A549 (cell line): Measurements from ENCODE around the gene CTNNAL1.

Experiments
- EP300 ChIP-seq, 2 experiments: fragments of >200 bp; sonication (Bioruptor Twin); formaldehyde crosslinking; IDR thresholded peaks; 2 replicates in 1 of 2; 3 replicates in 1 of 2; pipeline ENCODE4 v1.6.1; 2016 to 2017
- POLR2A ChIP-seq: IDR thresholded peaks from 2 replicates; pipeline ENCODE4 v1.6.1; 2012; ENCODE audit warnings: mild to moderate bottlenecking, low read length
- RARB ChIP-seq: fragments of 250-450 bp; sonication (Bioruptor Pico); IDR thresholded peaks from 2 replicates; pipeline ENCODE4 v1.8.0; 2021; ENCODE audit warnings: mild to moderate bottlenecking, moderate library complexity
- TF ChIP-seq, protein P1 (sequence below): fragments of 450-650 bp; IDR thresholded peaks from 2 replicates; pipeline ENCODE4 v1.6.1; 2014; ENCODE audit warnings: antibody characterized with exemption
- TF ChIP-seq, protein P2 (sequence below): fragments of >200 bp; sonication (Bioruptor Twin); formaldehyde crosslinking; IDR thresholded peaks from 3 replicates; pipeline ENCODE4 v1.5.1; 2016
- TF ChIP-seq, protein P3 (sequence below): fragments of 200-600 bp; sonication (generic); IDR thresholded peaks from 2 replicates; pipeline ENCODE4 v1.6.1; 2016; ENCODE audit warnings: antibody characterized with exemption, mild to moderate bottlenecking, moderate library complexity
- TF ChIP-seq, protein P4 (sequence below): IDR thresholded peaks from 2 replicates; pipeline ENCODE4 v1.6.1; 2012

DNA sequence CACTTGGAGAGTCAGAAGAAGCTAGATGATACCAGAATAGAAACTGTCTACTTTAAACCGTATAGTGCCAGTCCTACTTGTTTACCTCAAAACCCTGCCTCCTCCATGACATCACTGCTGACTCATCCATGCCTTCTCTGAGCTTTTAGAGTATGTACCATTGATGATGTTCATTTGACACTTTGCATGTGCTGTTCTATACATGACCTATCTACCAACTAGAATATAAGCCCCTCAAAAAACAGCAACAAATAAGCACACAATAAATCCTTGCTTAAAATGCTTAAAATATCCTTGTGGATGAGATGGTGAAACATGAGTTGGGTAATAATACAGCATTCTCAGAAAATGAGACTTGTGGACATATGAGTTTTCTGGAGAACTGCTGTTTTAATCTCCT, 2.6 kb downstream of the CTNNAL1 start:
- TF ChIP-seq, protein P1, sequence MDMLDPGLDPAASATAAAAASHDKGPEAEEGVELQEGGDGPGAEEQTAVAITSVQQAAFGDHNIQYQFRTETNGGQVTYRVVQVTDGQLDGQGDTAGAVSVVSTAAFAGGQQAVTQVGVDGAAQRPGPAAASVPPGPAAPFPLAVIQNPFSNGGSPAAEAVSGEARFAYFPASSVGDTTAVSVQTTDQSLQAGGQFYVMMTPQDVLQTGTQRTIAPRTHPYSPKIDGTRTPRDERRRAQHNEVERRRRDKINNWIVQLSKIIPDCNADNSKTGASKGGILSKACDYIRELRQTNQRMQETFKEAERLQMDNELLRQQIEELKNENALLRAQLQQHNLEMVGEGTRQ, result no peak
- TF ChIP-seq POLR2A, result no peak
- no peak for TF ChIP-seq EP300 (IDR thresholded peaks at IDR 0.05)
- TF ChIP-seq, protein P2, sequence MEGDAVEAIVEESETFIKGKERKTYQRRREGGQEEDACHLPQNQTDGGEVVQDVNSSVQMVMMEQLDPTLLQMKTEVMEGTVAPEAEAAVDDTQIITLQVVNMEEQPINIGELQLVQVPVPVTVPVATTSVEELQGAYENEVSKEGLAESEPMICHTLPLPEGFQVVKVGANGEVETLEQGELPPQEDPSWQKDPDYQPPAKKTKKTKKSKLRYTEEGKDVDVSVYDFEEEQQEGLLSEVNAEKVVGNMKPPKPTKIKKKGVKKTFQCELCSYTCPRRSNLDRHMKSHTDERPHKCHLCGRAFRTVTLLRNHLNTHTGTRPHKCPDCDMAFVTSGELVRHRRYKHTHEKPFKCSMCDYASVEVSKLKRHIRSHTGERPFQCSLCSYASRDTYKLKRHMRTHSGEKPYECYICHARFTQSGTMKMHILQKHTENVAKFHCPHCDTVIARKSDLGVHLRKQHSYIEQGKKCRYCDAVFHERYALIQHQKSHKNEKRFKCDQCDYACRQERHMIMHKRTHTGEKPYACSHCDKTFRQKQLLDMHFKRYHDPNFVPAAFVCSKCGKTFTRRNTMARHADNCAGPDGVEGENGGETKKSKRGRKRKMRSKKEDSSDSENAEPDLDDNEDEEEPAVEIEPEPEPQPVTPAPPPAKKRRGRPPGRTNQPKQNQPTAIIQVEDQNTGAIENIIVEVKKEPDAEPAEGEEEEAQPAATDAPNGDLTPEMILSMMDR, result no peak
- TF ChIP-seq, protein P3, sequence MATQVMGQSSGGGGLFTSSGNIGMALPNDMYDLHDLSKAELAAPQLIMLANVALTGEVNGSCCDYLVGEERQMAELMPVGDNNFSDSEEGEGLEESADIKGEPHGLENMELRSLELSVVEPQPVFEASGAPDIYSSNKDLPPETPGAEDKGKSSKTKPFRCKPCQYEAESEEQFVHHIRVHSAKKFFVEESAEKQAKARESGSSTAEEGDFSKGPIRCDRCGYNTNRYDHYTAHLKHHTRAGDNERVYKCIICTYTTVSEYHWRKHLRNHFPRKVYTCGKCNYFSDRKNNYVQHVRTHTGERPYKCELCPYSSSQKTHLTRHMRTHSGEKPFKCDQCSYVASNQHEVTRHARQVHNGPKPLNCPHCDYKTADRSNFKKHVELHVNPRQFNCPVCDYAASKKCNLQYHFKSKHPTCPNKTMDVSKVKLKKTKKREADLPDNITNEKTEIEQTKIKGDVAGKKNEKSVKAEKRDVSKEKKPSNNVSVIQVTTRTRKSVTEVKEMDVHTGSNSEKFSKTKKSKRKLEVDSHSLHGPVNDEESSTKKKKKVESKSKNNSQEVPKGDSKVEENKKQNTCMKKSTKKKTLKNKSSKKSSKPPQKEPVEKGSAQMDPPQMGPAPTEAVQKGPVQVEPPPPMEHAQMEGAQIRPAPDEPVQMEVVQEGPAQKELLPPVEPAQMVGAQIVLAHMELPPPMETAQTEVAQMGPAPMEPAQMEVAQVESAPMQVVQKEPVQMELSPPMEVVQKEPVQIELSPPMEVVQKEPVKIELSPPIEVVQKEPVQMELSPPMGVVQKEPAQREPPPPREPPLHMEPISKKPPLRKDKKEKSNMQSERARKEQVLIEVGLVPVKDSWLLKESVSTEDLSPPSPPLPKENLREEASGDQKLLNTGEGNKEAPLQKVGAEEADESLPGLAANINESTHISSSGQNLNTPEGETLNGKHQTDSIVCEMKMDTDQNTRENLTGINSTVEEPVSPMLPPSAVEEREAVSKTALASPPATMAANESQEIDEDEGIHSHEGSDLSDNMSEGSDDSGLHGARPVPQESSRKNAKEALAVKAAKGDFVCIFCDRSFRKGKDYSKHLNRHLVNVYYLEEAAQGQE, result no peak
- TF ChIP-seq, protein P4, sequence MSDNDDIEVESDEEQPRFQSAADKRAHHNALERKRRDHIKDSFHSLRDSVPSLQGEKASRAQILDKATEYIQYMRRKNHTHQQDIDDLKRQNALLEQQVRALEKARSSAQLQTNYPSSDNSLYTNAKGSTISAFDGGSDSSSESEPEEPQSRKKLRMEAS, result no peak
- TF ChIP-seq RARB (CRISPR knock-in tag), result no peak
